ENCODE results near the gene KLF7. TPM values are rescaled to one million over a fixed set of nuclear protein-coding genes. Genes with fewer than 3 reads are reported as not detected.

The KLF7 gene
- polyA plus RNA-seq, 2 of the 4 experiments (the other 2 are of a cell fraction) = 17.8 to 29.8 TPM

GRCh38 chr2:207142461-207142860 lies 23.3 kb downstream of the KLF7 start:
- 76% methylated on average over 3 of the region's 3 CpGs for WGBS (ENCODE audit: missing lambda C conversion rate)
- H3K4me1 ChIP-seq = peaks cover 49% of the 10 kb centered on the region
- H3K9me3 ChIP-seq = no peaks in the 10 kb centered on the region
- peak overlapping the region; percentile 52; the same call in 2 of the 3 replicates for H3K4me2 ChIP-seq
- ChIA-PET CTCF (interaction anchor here (0.6 to 1.2 kb wide), 5 partner anchors 9 to 160 kb away, joined by 3 to 5 read pairs (median 3); no protein-coding TSS in a partner anchor), POLR2A (interaction anchor here (0.5 to 1.3 kb wide), 4 partner anchors 9 to 24 kb away, joined by 3 to 5 read pairs (median 4); partner anchors contain the start of gene KLF7)
- H3K27ac ChIP-seq = peak overlapping the region in 1 of 2 experiments; percentile 44; a peak in 2 of 6 replicates
- FAIRE-seq (no peak), DNase-seq (ENCODE audit: low read depth in 1 of 2, low spot score in 1 of 2) (peak in 1 of 2 experiments; percentile 35), ATAC-seq (peak; percentile 46 to 59; a peak in 5 of 6 replicates)
- no peak overlapping the region for H3K4me3 ChIP-seq
- peak; percentile 70; the same call in 1 of the 2 replicates for TF ChIP-seq POLR2AphosphoS2 (conservative IDR thresholded peaks at IDR 0.05; ENCODE audit: low read length)
- no peak for TF ChIP-seq SREBF2 (IDR thresholded peaks at IDR 0.05)
- TF ChIP-seq RAD21 (conservative IDR thresholded peaks at IDR 0.05 in 1 of 2, IDR thresholded peaks at IDR 0.05 in 1 of 2) = 0 out of 5 replicates have a peak, but pooled peaks of 1 of the 2 experiments have one; percentile 25

DNA sequence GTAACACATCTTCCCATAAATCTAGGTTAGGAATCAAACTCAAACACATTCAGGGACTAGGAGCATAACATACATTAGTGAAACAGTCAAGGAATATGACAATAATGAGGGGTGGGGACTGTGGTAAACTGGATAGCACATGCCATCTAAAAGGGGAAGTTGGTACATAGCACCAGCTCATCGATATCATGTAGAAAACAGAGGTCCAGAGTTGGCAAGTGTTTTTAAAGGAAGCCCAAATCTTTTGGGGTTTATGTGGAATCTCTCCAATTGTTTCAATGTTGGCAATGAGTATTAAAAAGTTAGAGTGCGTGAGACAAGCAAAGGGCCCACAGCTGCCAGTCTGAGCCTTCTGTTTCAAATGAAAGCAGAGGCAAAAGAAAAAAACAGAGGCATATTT lies 24.4 kb downstream of the KLF7 start:
- ATAC-seq (no peak), DNase-seq (ENCODE audit: low read depth in 1 of 2, low spot score in 1 of 2) (no peak), FAIRE-seq (no peak)
- ChIA-PET CTCF (interaction anchor here (1.2 to 1.7 kb wide), 2 partner anchors 17 to 331 kb away, joined by 4 to 7 read pairs; no protein-coding TSS in a partner anchor), POLR2A (interaction anchor here (0.7 to 1.0 kb wide), 3 partner anchors 12 to 25 kb away, joined by 4 to 5 read pairs (median 5); partner anchors contain the start of gene KLF7)
- Histone ChIP-seq H3K4me1 (peaks cover 59% of the 10 kb centered on the region), H3K4me3 (no peak overlapping the region), H3K27ac (no peak overlapping the region), H3K4me2 (no peak overlapping the region), H3K9me3 (no peaks in the 10 kb centered on the region)
- WGBS (ENCODE audit: missing lambda C conversion rate) = 100% methylated on average over 2 of the region's 2 CpGs
- TF ChIP-seq PBX3 (IDR thresholded peaks at IDR 0.05) = no peak
- no peak for TF ChIP-seq CBX2 (IDR thresholded peaks at IDR 0.05; ENCODE audit: borderline replicate concordance, low read depth)
- TF ChIP-seq POLR2AphosphoS2 (conservative IDR thresholded peaks at IDR 0.05; ENCODE audit: low read length) = 0 out of 2 replicates have a peak, but pooled peaks have one; percentile 41

DNA sequence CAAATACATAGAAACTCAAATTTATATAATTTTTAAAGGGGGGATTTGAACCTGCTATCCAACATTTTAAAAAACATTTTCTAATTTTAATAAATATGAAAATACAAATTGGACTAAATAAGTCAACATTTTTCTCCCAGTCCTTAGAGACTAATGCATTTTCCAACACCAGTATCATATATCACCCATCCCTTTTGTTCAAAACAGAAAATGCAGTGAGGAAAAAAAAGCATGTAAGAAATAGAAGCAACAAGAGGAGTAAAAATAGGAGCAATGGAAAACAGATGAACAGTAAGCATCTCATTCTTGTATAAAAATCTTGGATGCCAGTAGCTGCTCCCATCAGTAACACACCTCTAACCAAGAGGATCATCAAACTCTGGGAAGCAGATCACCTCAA lies 25.5 kb downstream of the KLF7 start:
- no peak overlapping the region for H3K4me2 ChIP-seq
- H3K4me3 ChIP-seq = no peak overlapping the region
- ChIA-PET CTCF (no interaction called here), POLR2A (interaction anchor here (1.5 kb wide), 1 partner anchor 26 kb away, joined by 3 read pairs; the partner anchor contains the start of gene KLF7)
- DNase-seq (ENCODE audit: low read depth in 1 of 2, low spot score in 1 of 2) (no peak), FAIRE-seq (no peak), ATAC-seq (no peak)
- TF ChIP-seq MAFK (IDR thresholded peaks at IDR 0.05; ENCODE audit: partially characterized antibody) (no peak), PBX3 (IDR thresholded peaks at IDR 0.05) (no peak), CBX2 (IDR thresholded peaks at IDR 0.05; ENCODE audit: borderline replicate concordance, low read depth) (no peak), ESRRA (IDR thresholded peaks at IDR 0.05; ENCODE audit: borderline replicate concordance, low read length) (no peak), FOSL2 (IDR thresholded peaks at IDR 0.05) (no peak), FOSL2 (CRISPR knock-in tag; IDR thresholded peaks at IDR 0.05) (no peak), HOXB5 (CRISPR knock-in tag; IDR thresholded peaks at IDR 0.05) (no peak), HEYL (CRISPR knock-in tag; IDR thresholded peaks at IDR 0.05) (no peak), POLR2A (IDR thresholded peaks at IDR 0.05; ENCODE audit: low read length) (no peak), TP53 (CRISPR knock-in tag; IDR thresholded peaks at IDR 0.05) (no peak), HOXB13 (CRISPR knock-in tag; IDR thresholded peaks at IDR 0.05; ENCODE audit: low read depth) (no peak)
- TF ChIP-seq, protein P1, sequence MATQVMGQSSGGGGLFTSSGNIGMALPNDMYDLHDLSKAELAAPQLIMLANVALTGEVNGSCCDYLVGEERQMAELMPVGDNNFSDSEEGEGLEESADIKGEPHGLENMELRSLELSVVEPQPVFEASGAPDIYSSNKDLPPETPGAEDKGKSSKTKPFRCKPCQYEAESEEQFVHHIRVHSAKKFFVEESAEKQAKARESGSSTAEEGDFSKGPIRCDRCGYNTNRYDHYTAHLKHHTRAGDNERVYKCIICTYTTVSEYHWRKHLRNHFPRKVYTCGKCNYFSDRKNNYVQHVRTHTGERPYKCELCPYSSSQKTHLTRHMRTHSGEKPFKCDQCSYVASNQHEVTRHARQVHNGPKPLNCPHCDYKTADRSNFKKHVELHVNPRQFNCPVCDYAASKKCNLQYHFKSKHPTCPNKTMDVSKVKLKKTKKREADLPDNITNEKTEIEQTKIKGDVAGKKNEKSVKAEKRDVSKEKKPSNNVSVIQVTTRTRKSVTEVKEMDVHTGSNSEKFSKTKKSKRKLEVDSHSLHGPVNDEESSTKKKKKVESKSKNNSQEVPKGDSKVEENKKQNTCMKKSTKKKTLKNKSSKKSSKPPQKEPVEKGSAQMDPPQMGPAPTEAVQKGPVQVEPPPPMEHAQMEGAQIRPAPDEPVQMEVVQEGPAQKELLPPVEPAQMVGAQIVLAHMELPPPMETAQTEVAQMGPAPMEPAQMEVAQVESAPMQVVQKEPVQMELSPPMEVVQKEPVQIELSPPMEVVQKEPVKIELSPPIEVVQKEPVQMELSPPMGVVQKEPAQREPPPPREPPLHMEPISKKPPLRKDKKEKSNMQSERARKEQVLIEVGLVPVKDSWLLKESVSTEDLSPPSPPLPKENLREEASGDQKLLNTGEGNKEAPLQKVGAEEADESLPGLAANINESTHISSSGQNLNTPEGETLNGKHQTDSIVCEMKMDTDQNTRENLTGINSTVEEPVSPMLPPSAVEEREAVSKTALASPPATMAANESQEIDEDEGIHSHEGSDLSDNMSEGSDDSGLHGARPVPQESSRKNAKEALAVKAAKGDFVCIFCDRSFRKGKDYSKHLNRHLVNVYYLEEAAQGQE (IDR thresholded peaks at IDR 0.05) = no peak
- H3K9me3 ChIP-seq = no peaks in the 10 kb centered on the region
- H3K4me1 ChIP-seq = peaks cover 67% of the 10 kb centered on the region
- H3K27ac ChIP-seq = no peak overlapping the region

Data from A549 (cell line).